Esophagus muscularis mucosa (tissue), 4 donors: ENCODE results near the gene ARHGEF10L.

ENCODE experiments used
- EP300 ChIP-seq: sonication (generic); formaldehyde crosslinking; IDR thresholded peaks from one replicate; pipeline ENCODE4 v1.6.1; 2017; ENCODE audit warnings: antibody characterized with exemption
- POLR2A ChIP-seq: fragments of 450-650 bp; IDR thresholded peaks from one replicate; pipeline ENCODE4 v1.6.1; 2017; ENCODE audit warnings: antibody characterized with exemption, moderate library complexity, mild to moderate bottlenecking, low read depth
- POLR2AphosphoS5 ChIP-seq, 2 donors: sonication (generic); formaldehyde crosslinking; IDR thresholded peaks; one replicate each; pipeline ENCODE4 v1.6.1; 2017; ENCODE audit warnings: antibody characterized with exemption in 2 of 2
- TF ChIP-seq, protein P1 (sequence below), 3 experiments: fragments of 200-600 bp in 2 of 3; fragments of 450-650 bp in 1 of 3; sonication (generic) in 2 of 3; IDR thresholded peaks; one replicate each; pipeline ENCODE4 v1.5.1; 2017 to 2019; ENCODE audit warnings: antibody characterized with exemption in 3 of 3, mild to moderate bottlenecking in 2 of 3, moderate library complexity in 1 of 3

DNA sequence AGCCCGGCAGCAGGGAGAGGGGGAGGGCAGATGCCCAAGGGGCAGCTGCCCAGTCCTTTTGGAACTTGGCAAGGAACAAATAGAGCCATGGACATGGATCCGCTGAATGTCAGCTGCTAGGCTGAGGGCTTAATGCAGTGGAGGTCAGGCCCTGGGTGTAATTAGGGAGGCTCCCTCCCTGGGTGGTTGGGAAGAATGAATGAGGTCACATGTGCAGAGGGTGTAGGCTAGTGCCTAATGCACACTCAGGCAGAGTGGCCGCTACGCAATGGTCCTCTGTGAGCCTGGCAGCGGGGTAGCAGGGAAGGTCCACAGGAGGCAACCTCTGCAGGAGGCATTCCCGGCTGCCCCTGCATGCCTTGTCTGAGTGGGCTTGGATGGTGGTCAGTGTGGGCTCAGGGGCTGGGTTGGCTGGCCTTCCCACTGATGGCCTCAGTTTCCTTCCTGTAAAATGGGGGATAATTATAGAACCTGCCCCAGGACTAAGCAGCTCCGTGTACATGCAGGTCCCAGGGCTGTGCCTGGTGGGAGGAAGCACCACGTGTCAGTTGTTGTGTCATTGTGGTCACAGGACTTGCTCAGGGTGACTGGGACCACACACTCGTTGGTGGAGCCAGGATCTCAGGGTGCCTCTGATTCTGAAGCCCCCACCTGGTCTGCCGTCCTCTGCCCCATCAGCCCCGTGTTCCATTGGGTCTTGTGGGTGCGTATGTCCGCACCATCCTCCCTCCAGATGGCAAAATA lies 134.0 kb downstream of the ARHGEF10L start:
- TF ChIP-seq, protein P1, sequence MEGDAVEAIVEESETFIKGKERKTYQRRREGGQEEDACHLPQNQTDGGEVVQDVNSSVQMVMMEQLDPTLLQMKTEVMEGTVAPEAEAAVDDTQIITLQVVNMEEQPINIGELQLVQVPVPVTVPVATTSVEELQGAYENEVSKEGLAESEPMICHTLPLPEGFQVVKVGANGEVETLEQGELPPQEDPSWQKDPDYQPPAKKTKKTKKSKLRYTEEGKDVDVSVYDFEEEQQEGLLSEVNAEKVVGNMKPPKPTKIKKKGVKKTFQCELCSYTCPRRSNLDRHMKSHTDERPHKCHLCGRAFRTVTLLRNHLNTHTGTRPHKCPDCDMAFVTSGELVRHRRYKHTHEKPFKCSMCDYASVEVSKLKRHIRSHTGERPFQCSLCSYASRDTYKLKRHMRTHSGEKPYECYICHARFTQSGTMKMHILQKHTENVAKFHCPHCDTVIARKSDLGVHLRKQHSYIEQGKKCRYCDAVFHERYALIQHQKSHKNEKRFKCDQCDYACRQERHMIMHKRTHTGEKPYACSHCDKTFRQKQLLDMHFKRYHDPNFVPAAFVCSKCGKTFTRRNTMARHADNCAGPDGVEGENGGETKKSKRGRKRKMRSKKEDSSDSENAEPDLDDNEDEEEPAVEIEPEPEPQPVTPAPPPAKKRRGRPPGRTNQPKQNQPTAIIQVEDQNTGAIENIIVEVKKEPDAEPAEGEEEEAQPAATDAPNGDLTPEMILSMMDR (IDR thresholded peaks at IDR 0.05): no peak
- TF ChIP-seq POLR2AphosphoS5 (IDR thresholded peaks at IDR 0.05) (no peak), POLR2A (no peak), EP300 (no peak)
